Heart left ventricle (tissue), 16 donors: Measurements from ENCODE around the gene FADS2. TPM values are rescaled to one million over a fixed set of nuclear protein-coding genes. Genes with fewer than 3 reads are reported as not detected.

Source experiments
- ATAC-seq, 4 donors: fragments of 200-7000 bp; cut with Tn5 transposase; one replicate each; pipeline ENCODE4 v1.9.1; 2020 to 2022; ENCODE audit warnings: moderate library complexity in 4 of 4, mild to moderate bottlenecking in 3 of 4, moderate number of reproducible peaks in 1 of 4
- DNase-seq, 5 donors: peaks; one replicate each; pipeline ENCODE4 v3.0.0-alpha.2; 2020
- H3K27ac ChIP-seq, 12 donors: fragments of 200-600 bp; sonication (generic) in 4 of 12; one replicate each; pipeline versions ENCODE4 v1.5.0 to v1.8.0; 2016 to 2022; ENCODE audit warnings: mild to moderate bottlenecking in 2 of 12
- H3K27me3 ChIP-seq, 9 donors: fragments of 200-600 bp; sonication (generic) in 2 of 9; one replicate each; pipeline versions ENCODE4 v1.5.1 to v1.8.0; 2016 to 2022; ENCODE audit warnings: mild to moderate bottlenecking in 3 of 9
- H3K36me3 ChIP-seq, 9 donors: fragments of 200-600 bp; sonication (generic) in 2 of 9; one replicate each; pipeline versions ENCODE4 v1.5.0 to v1.8.0; 2018 to 2022; ENCODE audit warnings: mild to moderate bottlenecking in 2 of 9
- H3K4me1 ChIP-seq, 12 donors: fragments of 200-600 bp; sonication (generic) in 4 of 12; one replicate each; pipeline versions ENCODE4 v1.5.0 to v1.8.0; 2016 to 2022; ENCODE audit warnings: mild to moderate bottlenecking in 3 of 12
- H3K4me3 ChIP-seq, 12 donors: fragments of 200-600 bp; sonication (generic) in 4 of 12; one replicate each; pipeline versions ENCODE4 v1.5.0 to v1.8.0; 2017 to 2022; ENCODE audit warnings: mild to moderate bottlenecking in 9 of 12, moderate library complexity in 4 of 12
- H3K9me3 ChIP-seq, 12 donors: fragments of 200-600 bp; sonication (generic) in 4 of 12; one replicate each; pipeline versions ENCODE4 v1.5.0 to v1.8.0; 2016 to 2022; ENCODE audit warnings: mild to moderate bottlenecking in 1 of 12
- POLR2A ChIP-seq, 2 donors: fragments of 450-650 bp; IDR thresholded peaks; one replicate each; pipeline ENCODE4 v1.6.1; 2017; ENCODE audit warnings: antibody characterized with exemption in 2 of 2, mild to moderate bottlenecking in 2 of 2, moderate library complexity in 2 of 2
- WGBS, 4 donors: extraction: QIAGEN DNeasy Blood & Tissue Kit in 2 of 4; methylation state at CpG; one replicate each; pipeline versions ENCODE4 v1.1.5 to v1.1.7; 2013 to 2018; 5-methylcytosine and 5-hydroxymethylcytosine counted together
- intact Hi-C, 10 donors: fragments of 100-400 bp; cut with DNase I; formaldehyde crosslinking; loops; one replicate each; pipeline versions ENCODE4 v1.11.1 to v1.14.2; 2022
- polyA plus RNA-seq, 2 donors: library from polyadenylated mRNA; stranded (reverse); fragments of 200-250 nt; gene quantifications; one replicate each; pipeline ENCODE4 v1.2.3, GENCODE V29; 2013
- total RNA-seq, 9 donors: library from RNA; depleted of rRNA in 2 of 9; stranded (reverse); fragments of >200 nt in 2 of 9; fragmentation: NEBNext Ultra II Directional in 3 of 9; extraction: Animal tissue kit (Norgen Biotek cat#: 25700) in 3 of 9; gene quantifications; one replicate each; pipeline versions ENCODE4 v1.1.0 to v1.2.4, GENCODE V29; 2016 to 2023
- TF ChIP-seq, protein P1 (sequence below), 12 donors: fragments of 200-600 bp; sonication (generic) in 4 of 12; IDR thresholded peaks; one replicate each; pipeline versions ENCODE4 v1.5.0 to v1.8.0; 2018 to 2022; ENCODE audit warnings: antibody characterized with exemption in 12 of 12, mild to moderate bottlenecking in 5 of 12
- donor health status: ischemic (EF 13 %, LVEDD 7.1; RV severe dilation, severe dysfunction).
- donor health status: healthy with polysubstance abuse.
- donor health status: DM: no; HTN: yes; CAD: no.
- donor health status: DM: no; HTN: no; CAD: no.
- donor health status: ischemic (EF 25% LVEDD 6.9; RV normal size, moderate dysfunction).
- donor health status: ischemic (EF 25% LVEDD 5.7; RV mildly dilated, moderate dysfunction).
- donor health status: healthy.
- donor health status: DM: yes; HTN: yes; CAD: no.
- donor health status: ischemic (EF 35%, LVEDD 5.7; RV mildly dilated, moderate dysfunction).
- donor health status: nonischemic (EF 11% LVEDD 7.7; RV severe dilation, severe dysfunction).
- donor health status: DM: yes; HTN: yes; CAD: no.
- donor health status: PGD.
- donor health status: ischemic (EF 29% LVEDD 5.4; RV normal size, mild dysfunction).
- donor health status: nonischemic (EF 23%, LVEDD 6.1; RV moderate dilation, normal function).

The FADS2 gene
- total and polyA plus RNA-seq, 11 donors = 2.6 to 43.6 (median 19.2) TPM

GRCh38 chr11:61842528-61842820 lies 14.4 kb downstream of the FADS2 start:
- no peaks in the 10 kb centered on the region for H3K27me3 ChIP-seq
- DNase-seq (peak in 2 of 5 donors; percentile 15 to 33), ATAC-seq (peak in 3 of 4 donors; percentile 21 to 31 (median 30))
- 61 to 94% (median 82%) methylated on average over 2 to 7 of the region's 7 CpGs for WGBS, 4 donors
- H3K4me3 ChIP-seq = no peak overlapping the region
- H3K27ac ChIP-seq = peak overlapping the region in 7 of 12 donors; percentile 5 to 79 (median 63)
- intact Hi-C loops = no loop called here
- TF ChIP-seq POLR2A (IDR thresholded peaks at IDR 0.05) = no peak
- TF ChIP-seq, protein P1, sequence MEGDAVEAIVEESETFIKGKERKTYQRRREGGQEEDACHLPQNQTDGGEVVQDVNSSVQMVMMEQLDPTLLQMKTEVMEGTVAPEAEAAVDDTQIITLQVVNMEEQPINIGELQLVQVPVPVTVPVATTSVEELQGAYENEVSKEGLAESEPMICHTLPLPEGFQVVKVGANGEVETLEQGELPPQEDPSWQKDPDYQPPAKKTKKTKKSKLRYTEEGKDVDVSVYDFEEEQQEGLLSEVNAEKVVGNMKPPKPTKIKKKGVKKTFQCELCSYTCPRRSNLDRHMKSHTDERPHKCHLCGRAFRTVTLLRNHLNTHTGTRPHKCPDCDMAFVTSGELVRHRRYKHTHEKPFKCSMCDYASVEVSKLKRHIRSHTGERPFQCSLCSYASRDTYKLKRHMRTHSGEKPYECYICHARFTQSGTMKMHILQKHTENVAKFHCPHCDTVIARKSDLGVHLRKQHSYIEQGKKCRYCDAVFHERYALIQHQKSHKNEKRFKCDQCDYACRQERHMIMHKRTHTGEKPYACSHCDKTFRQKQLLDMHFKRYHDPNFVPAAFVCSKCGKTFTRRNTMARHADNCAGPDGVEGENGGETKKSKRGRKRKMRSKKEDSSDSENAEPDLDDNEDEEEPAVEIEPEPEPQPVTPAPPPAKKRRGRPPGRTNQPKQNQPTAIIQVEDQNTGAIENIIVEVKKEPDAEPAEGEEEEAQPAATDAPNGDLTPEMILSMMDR (IDR thresholded peaks at IDR 0.05) = no peak
- H3K4me1 ChIP-seq = peaks cover 0 to 14% (median 2%) of the 10 kb centered on the region in 12 donors
- H3K36me3 ChIP-seq = peaks cover 0 to 83% (median 50%) of the 10 kb centered on the region in 9 donors
- no peaks in the 10 kb centered on the region for H3K9me3 ChIP-seq

DNA sequence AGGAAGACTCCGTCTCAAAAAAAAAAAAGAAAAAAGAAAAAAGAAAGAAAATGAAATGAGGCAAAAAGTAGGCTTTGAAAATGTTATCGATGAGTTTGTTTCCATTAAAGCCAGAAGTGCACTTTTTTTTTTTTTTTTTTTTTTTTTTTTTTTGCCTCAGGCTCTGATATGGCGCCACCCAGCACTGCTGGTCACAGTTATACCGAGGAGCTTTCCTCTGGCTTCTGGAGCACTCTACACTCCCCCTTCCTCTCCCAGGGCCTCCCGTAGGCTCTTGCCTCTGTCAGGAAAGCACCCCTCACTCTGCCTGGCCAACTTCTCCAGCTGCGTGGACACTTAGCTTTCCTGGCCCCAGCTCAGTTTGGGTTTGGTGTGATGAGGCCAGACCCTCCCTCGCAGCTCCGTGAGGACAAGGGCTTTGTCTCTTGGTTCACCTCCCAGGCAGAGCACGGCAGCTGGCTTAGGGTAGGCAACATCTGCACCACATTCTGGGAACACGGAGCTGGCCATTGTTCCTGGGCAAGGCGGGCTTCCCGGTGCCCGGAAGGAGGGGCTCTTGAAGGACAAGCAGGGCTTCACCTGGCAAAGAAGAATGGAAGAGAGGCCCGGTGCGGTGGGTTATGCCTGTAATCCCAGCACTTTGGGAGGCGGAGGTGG lies 16.9 kb downstream of the FADS2 start:
- Histone ChIP-seq H3K36me3 (peaks cover 0 to 94% (median 68%) of the 10 kb centered on the region in 9 donors), H3K27ac (no peak overlapping the region), H3K9me3 (no peaks in the 10 kb centered on the region), H3K4me1 (peaks cover 0 to 14% (median 2%) of the 10 kb centered on the region in 12 donors), H3K4me3 (no peak overlapping the region), H3K27me3 (no peaks in the 10 kb centered on the region)
- ATAC-seq (no peak), DNase-seq (peak in 1 of 5 donors; percentile 16)
- 85 to 93% (median 89%) methylated on average over 16 of the region's 16 CpGs for WGBS, 4 donors
- no peak for TF ChIP-seq POLR2A (IDR thresholded peaks at IDR 0.05)
- TF ChIP-seq, protein P1 (IDR thresholded peaks at IDR 0.05) = no peak
- intact Hi-C loops = no loop called here

DNA sequence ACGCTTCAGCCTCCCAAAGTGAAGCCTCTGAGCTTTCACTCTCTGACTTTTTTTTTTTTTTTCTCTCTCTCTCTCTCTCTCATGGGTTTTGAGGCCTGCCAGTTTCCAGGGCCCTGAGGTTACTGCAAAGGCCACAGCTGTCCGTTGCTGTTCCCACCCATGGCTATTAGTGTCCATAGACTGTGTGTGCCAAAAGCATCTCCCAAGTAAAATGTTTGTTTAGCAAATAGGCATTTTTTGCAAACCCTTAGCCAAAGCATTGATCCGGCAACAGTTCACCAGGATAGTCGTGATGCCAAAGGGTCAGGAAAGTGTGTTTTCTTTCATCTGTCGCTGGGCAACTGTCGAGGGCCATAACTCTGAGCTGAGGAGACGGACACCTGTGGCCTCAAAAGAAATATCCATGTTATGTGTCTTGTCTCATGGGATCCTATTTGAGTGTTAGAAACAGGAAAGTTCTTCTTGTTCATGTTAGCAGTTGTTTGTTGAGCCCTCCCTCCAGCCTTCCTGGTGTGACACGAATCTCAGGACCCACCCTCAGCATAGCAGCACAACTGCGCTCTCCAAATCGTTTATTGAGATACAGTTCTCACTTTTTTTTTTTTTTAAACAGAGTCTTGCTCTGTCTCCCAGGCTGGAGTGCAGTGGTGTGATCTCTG lies 18.4 kb downstream of the FADS2 start:
- Histone ChIP-seq H3K36me3 (peaks cover 0 to 89% (median 54%) of the 10 kb centered on the region in 9 donors), H3K9me3 (no peaks in the 10 kb centered on the region), H3K27ac (no peak overlapping the region), H3K4me3 (no peak overlapping the region), H3K4me1 (peaks cover 0 to 23% (median 12%) of the 10 kb centered on the region in 12 donors), H3K27me3 (no peaks in the 10 kb centered on the region)
- intact Hi-C loops = no loop called here
- DNase-seq (peak in 1 of 5 donors; percentile 22), ATAC-seq (no peak)
- WGBS, 4 donors = 84 to 90% (median 86%) methylated on average over 10 of the region's 10 CpGs
- no peak for TF ChIP-seq POLR2A (IDR thresholded peaks at IDR 0.05)
- TF ChIP-seq, protein P1 (IDR thresholded peaks at IDR 0.05) = no peak

- ATAC-seq (no peak), DNase-seq (peak in 1 of 5 donors; percentile 50)
- no peak for TF ChIP-seq POLR2A (IDR thresholded peaks at IDR 0.05)
- TF ChIP-seq, protein P1 (IDR thresholded peaks at IDR 0.05) = no peak
- Histone ChIP-seq H3K27me3 (no peaks in the 10 kb centered on the region), H3K4me1 (peaks cover 5 to 20% (median 15%) of the 10 kb centered on the region in 12 donors), H3K4me3 (no peak overlapping the region), H3K36me3 (peaks cover 0 to 85% (median 43%) of the 10 kb centered on the region in 9 donors), H3K27ac (no peak overlapping the region), H3K9me3 (no peaks in the 10 kb centered on the region)
- intact Hi-C loops = no loop called here
- 91 to 95% (median 94%) methylated on average over 15 to 18 of the region's 18 CpGs for WGBS, 4 donors
These were observed 19.9 kb downstream of the FADS2 start for GRCh38 chr11:61847914-61848581.
